GM12873 (cell line): Measurements from ENCODE around the gene NDUFS7.

ENCODE experiments used
- TF ChIP-seq, protein P1 (sequence below): IDR thresholded peaks from 2 replicates; pipeline ENCODE4 v1.5.1; 2012; ENCODE audit warnings: low read depth, mild to moderate bottlenecking, moderate library complexity, low read length, control low read depth; ENCODE audit not compliant: insufficient read depth; ENCODE audit errors: missing control alignments

The NDUFS7 gene

DNA sequence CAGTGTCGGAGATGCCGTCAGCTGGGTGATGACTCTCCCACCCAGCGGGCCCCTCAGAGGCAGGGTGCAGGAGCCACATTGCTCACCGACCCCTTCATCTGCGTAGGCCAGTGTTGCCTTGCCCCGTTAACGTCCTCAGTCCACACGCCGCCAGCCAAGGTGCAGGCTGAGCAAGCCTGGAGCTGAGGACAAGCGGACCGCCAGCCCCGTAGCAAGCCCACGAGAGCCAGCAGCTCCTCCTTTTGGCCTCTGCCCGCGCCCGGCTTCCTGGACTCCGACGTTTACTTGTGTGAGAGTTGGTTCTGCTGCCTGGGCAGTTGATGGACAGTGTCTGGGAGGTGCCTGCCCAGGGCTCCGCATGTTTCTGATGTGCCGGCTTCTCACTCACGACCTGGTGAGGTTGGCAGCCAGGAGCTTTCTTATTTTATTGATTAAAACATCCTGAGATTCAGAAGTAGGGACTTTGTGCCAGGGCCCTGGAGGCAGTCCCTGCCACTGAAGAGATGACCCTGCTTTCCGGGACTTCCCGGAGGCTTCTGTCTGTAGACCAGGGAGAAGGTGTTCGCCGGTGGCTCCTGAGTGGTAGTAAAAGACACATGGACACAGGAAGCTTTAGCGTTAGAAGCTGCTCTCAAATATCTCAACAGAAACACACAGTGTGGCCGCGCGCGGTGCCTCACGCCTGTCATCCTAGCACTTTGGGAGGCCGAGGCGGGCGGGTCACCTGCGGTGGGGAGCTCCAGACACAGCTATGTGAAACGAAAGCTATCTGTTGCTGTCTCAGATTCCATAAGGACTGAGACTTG is 29.5 kb downstream of the NDUFS7 start:
- TF ChIP-seq, protein P1, sequence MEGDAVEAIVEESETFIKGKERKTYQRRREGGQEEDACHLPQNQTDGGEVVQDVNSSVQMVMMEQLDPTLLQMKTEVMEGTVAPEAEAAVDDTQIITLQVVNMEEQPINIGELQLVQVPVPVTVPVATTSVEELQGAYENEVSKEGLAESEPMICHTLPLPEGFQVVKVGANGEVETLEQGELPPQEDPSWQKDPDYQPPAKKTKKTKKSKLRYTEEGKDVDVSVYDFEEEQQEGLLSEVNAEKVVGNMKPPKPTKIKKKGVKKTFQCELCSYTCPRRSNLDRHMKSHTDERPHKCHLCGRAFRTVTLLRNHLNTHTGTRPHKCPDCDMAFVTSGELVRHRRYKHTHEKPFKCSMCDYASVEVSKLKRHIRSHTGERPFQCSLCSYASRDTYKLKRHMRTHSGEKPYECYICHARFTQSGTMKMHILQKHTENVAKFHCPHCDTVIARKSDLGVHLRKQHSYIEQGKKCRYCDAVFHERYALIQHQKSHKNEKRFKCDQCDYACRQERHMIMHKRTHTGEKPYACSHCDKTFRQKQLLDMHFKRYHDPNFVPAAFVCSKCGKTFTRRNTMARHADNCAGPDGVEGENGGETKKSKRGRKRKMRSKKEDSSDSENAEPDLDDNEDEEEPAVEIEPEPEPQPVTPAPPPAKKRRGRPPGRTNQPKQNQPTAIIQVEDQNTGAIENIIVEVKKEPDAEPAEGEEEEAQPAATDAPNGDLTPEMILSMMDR: no peak

DNA sequence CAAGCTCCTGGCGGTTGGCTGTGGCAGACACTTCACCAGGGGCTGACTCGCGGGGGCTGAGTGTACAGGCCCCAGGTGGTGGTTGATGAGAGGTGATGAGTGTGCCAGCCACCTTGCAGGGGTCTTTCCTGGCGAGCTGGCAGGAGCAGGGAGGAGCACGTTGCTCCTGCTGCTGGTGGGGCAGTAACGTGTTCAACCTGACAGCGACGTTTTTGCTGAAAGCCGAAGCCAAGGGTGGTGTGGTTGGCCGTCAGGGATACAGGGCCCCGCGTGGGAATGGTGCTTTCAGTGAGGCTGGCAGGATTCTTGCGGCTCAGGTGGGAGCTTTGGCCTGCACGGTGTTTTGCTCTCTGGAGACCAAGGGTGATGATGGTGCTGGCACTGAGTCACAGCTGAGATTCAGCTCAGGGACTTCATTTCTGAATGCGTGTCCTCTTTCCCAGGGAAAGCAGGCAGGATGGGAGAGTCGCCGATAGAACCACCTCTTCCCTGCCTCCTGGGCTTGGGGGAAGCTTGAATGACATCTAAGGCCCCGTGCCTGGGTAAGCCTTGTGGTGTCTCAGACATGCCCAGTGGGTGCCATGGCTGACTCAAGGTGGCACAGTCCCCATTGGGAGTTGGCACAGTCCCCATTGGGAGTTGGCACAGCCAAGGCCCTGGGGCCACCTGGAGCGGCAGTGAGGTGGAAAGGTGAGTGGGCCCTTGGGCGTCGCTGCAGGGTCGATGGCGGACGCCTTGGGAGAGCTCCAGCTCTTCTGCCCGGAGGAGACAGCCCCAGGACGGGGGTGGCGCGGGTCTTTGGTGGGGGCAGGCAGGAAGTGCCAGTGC is 32.5 kb downstream of the NDUFS7 start:
- TF ChIP-seq, protein P1: no peak

DNA sequence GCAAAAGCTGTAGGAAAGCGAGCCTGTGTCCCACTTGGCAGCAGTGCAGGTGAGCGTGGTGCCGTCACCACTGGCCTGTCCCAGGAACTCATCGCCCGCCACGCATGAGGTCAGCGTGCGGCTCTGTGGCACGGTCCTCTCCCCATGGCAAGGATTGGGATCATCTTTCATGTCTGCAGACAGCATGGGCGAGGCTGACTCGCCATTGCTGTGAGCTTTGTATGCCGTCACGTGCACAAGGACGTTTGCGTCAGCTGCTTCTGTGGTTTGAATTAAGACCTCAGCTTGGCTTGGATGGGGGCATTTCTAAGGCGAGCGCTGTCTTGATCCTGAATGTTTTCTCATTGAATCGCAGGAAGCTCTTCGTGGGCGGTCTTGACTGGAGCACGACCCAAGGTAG is 33.4 kb downstream of the NDUFS7 start:
- TF ChIP-seq, protein P1: no peak

DNA sequence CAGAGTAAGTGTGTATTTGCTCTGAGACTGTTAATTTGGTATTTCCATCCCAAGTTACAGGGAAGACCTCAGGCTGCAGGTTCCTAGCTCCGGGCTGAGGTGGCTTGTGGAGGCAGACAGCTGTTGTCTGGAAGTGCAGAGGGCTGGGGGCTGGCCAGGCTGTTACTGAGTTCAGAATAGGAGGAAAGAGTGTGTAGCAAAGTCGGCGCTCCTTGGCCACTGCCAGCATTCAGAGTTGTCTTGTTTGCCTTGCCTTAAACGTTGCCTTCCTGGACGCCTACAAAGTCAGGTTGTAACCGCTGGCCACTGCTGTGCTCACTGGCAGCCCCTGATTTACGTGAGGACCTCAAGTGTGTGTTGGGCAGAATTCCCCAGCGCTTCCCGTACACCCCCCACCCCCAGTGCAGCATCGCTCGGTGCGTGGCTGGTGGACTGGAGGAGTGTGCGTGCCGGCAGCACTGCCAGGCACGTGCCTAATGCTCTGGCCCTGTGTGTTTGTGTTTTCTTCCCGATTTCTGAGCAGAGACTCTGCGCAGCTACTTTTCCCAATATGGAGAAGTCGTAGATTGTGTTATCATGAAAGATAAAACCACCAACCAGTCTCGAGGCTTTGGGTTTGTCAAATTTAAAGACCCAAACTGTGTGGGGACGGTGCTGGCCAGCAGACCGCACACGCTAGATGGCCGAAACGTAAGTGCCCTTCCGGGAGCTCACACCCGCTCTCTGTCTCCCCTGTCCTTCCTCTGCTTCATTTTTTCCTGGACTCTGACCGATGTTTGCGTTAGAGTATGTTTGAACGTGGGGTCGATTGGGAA is 34.2 kb downstream of the NDUFS7 start:
- TF ChIP-seq, protein P1: no peak

DNA sequence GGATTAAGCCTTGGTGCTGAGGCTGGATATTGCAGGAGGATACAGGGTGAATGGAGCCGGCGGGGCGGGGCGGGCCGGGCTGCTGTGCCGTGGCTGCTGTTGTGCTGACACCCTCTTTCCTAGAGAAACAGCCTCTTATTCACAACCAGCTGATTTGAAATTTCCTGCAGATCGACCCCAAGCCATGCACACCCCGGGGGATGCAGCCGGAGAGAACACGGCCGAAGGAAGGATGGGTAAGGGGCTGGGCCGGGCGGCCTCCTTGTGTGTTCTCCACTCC is 34.7 kb downstream of the NDUFS7 start:
- TF ChIP-seq, protein P1: no peak

DNA sequence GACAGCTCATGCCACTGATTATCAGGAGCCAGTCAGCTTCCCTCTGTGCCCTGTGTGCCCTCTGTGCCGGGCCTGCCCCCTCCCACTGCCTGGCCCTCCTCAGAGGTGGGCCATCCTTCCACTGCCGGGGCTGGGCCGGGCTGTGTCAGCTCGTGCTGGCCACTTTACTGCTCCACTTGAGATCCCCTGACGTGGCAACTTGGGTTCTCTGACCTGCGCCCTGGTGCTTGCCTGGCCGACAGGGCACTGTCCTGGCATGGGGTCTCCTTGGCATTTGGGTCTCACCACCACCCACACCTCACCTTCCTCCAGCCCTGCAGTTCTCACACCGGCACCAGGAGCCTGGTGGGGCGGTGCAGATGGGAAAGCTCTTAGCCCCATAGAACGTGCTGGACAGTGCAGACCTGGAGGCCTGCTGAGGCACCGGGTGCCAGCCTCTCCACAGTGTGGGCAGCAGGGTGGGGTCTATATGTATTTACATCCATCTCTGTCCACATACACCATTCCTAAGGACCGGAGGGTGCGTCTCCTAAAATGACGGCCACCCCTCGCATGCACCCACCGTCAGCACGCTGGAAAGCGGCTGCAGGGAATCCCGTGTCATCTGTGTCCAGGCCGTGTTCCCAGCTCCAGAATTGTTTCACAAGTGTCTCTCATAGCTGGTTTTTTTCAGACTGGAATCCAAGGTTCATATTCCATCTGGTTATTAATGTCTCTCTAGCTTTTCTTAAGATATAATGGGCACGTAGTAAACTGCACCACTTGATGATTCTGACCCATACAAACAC is 35.4 kb downstream of the NDUFS7 start:
- TF ChIP-seq, protein P1: no peak
